HuH-7 (cell line): ENCODE results near the gene EGR1.

Experiments
- DNase-seq: peaks from one replicate; pipeline ENCODE4 v3.0.0; 2011; ENCODE audit warnings: low spot score

The EGR1 gene

GRCh38 chr5:138465261-138466124, at the start of gene EGR1:
Gene EGR1, plus strand, starts transcription at chr5:138465479. Its CDS starts 283 bp downstream, at chr5:138465762.
- DNase-seq, result peak; percentile 85

GRCh38 chr5:138418444-138418843, 46.8 kb upstream of the EGR1 start:
- DNase-seq, result no peak

- no peak for DNase-seq
Observed at GRCh38 chr5:138425079-138425478, 40.2 kb upstream of the EGR1 start.

- no peak for DNase-seq
Observed at GRCh38 chr5:138435943-138436342, 29.3 kb upstream of the EGR1 start.

GRCh38 chr5:138438003-138438723, 27.1 kb upstream of the EGR1 start:
- DNase-seq, result no peak

- DNase-seq, result no peak
Observed at GRCh38 chr5:138438724-138439476, 26.4 kb upstream of the EGR1 start, which contains the start of gene REEP2. Gene REEP2, plus strand, starts transcription at chr5:138439057. Its CDS starts 152 bp downstream, at chr5:138439209.

GRCh38 chr5:138439477-138440158, 25.7 kb upstream of the EGR1 start:
- DNase-seq, result no peak

- DNase-seq, result no peak
Observed at GRCh38 chr5:138440159-138441073, 24.9 kb upstream of the EGR1 start.

GRCh38 chr5:138441221-138441620, 24.1 kb upstream of the EGR1 start:
- DNase-seq, result no peak

GRCh38 chr5:138444078-138444773, 21.1 kb upstream of the EGR1 start:
- DNase-seq, result no peak

- no peak for DNase-seq
Observed at GRCh38 chr5:138444774-138445546, 20.3 kb upstream of the EGR1 start.

- no peak for DNase-seq
Observed at GRCh38 chr5:138445547-138446271, 19.6 kb upstream of the EGR1 start.

- no peak for DNase-seq
Observed at GRCh38 chr5:138448070-138448469, 17.2 kb upstream of the EGR1 start.

- DNase-seq, result no peak
Observed at GRCh38 chr5:138448481-138449398, 16.5 kb upstream of the EGR1 start.

- DNase-seq, result peak; percentile 95
Observed at GRCh38 chr5:138449501-138450239, 15.6 kb upstream of the EGR1 start.

- DNase-seq, result no peak
Observed at GRCh38 chr5:138450971-138451370, 14.3 kb upstream of the EGR1 start.

GRCh38 chr5:138452720-138453119, 12.6 kb upstream of the EGR1 start:
- DNase-seq, result no peak
